ENCODE measurements around the gene TMEM158. TPM values are rescaled to one million over a fixed set of nuclear protein-coding genes. Genes with fewer than 3 reads are reported as not detected.

Gene TMEM158
- total and polyA plus RNA-seq, 10 of the 15 experiments (the other 5 are each of a cell fraction or from before 2014, with no cell fraction given) = not detected

GRCh38 chr3:45269952-45270351, 43.9 kb upstream of the TMEM158 start (continued):
- TF ChIP-seq ATF2 (IDR thresholded peaks at IDR 0.05; ENCODE audit: low read length) = no peak

- Histone ChIP-seq H3K9me3 (replicated peaks; ENCODE audit: control insufficient read depth, insufficient read depth, low read length) (no peaks in the 10 kb centered on the region), H3K79me2 (ENCODE audit: control insufficient read depth, insufficient read depth, low read length) (no peaks in the 10 kb centered on the region), H3K4me1 (ENCODE audit: control insufficient read depth, insufficient read depth, low read length) (peaks cover 2% of the 10 kb centered on the region; the same call in 1 of the 2 replicates), H3K4me3 (no peak overlapping the region), H3K4me2 (ENCODE audit: control insufficient read depth, insufficient read depth) (no peak overlapping the region), H2AFZ (ENCODE audit: control insufficient read depth, low read depth, low read length) (no peak overlapping the region), H3K9ac (ENCODE audit: control insufficient read depth, insufficient read depth, low read length) (no peak overlapping the region), H3K27me3 (replicated peaks in 1 of 2; ENCODE audit: control insufficient read depth in 2 of 2, insufficient read depth in 2 of 2, low read length in 1 of 2) (peaks cover 0 to 3% of the 10 kb centered on the region in 2 experiments; a peak in 2 of 4 replicates), H4K20me1 (ENCODE audit: control insufficient read depth, insufficient read depth) (no peaks in the 10 kb centered on the region), H3K27ac (ENCODE audit: control insufficient read depth, insufficient read depth) (no peak overlapping the region), H3K36me3 (ENCODE audit: control insufficient read depth in 2 of 2, insufficient read depth in 2 of 2, low read length in 1 of 2) (no peaks in the 10 kb centered on the region)
- ChIA-PET POLR2A (no interaction called here), CTCF (interaction anchor here (1.5 kb wide), 1 partner anchor 14 kb away, joined by 3 read pairs; no protein-coding TSS in a partner anchor), SMC1A (ENCODE audit: uncharacterized antibody, unreplicated experiment) (interaction anchor here (1.0 to 1.2 kb wide), 2 partner anchors 24 to 227 kb away, joined by 3 to 4 read pairs; no protein-coding TSS in a partner anchor), RAD21 (ENCODE audit: unreplicated experiment) (no interaction called here)
- DNase-seq (ENCODE audit: low read depth, low spot score) (no peak), ATAC-seq (no peak), FAIRE-seq (no peak)
- in situ Hi-C loops (cut with MboI) (no loop called here), intact Hi-C loops (cut with micrococcal nuclease; ENCODE audit: unreplicated experiment) (no loop called here)
- BruUV-seq (replicated peaks) = no TSS peak
- no peak for TF ChIP-seq POLR2A (IDR thresholded peaks at IDR 0.05; ENCODE audit: low read depth, low read length)
- no peak for TF ChIP-seq ZNF274 (IDR thresholded peaks at IDR 0.05; ENCODE audit: insufficient read depth, insufficient read length)
- TF ChIP-seq BACH1 (IDR thresholded peaks at IDR 0.05; ENCODE audit: borderline replicate concordance) = no peak
- TF ChIP-seq LARP7 (IDR thresholded peaks at IDR 0.05) = no peak
- no peak for TF ChIP-seq SIN3A (IDR thresholded peaks at IDR 0.05; ENCODE audit: low read depth, low read length)
- no peak for TF ChIP-seq POU2F2 (IDR thresholded peaks at IDR 0.05; ENCODE audit: borderline replicate concordance, low read depth, low read length)
- TF ChIP-seq RB1 (IDR thresholded peaks at IDR 0.05; ENCODE audit: borderline replicate concordance) = no peak
- no peak for TF ChIP-seq CUX1 (IDR thresholded peaks at IDR 0.05; ENCODE audit: insufficient replicate concordance, low read depth, low read length)
- no peak for TF ChIP-seq PML (IDR thresholded peaks at IDR 0.05; ENCODE audit: low read length)
- no peak for TF ChIP-seq TCF3 (IDR thresholded peaks at IDR 0.05; ENCODE audit: borderline replicate concordance, insufficient read depth, low read depth, low read length)
- no peak for TF ChIP-seq PKNOX1 (IDR thresholded peaks at IDR 0.05)
- no peak for TF ChIP-seq TARDBP (IDR thresholded peaks at IDR 0.05; ENCODE audit: borderline replicate concordance)
- no peak for TF ChIP-seq STAT1 (conservative IDR thresholded peaks at IDR 0.05)
- 34% methylated on average over 2 of the region's 2 CpGs for WGBS (ENCODE audit: insufficient coverage, insufficient replicate concordance, low lambda C conversion rate, missing lambda C conversion rate)
These were observed 41.0 kb upstream of the TMEM158 start for GRCh38 chr3:45267097-45267496.

All from GM12878 (cell line).